CD14-positive monocyte (primary cell): ENCODE measurements around the gene IL17B. TPM values are rescaled to one million over a fixed set of nuclear protein-coding genes. Genes with fewer than 3 reads are reported as not detected.

Experiments
- DNase-seq, 3 donors: peaks; one replicate each; pipeline ENCODE4 v3.0.0-alpha.2; 2011 to 2022
- H2AFZ ChIP-seq: 2 replicates; pipeline ENCODE4 v1.6.0; 2012; ENCODE audit warnings: mild to moderate bottlenecking, low read depth, low read length, inconsistent platforms; ENCODE audit not compliant: insufficient read depth, poor library complexity, severe bottlenecking
- H3K27ac ChIP-seq, 2 donors: 1 replicate in 1 of 2; 2 replicates in 1 of 2; pipeline ENCODE4 v1.5.1; 2012 to 2013; ENCODE audit warnings: low read length in 2 of 2, control low read depth in 1 of 2, inconsistent platforms in 1 of 2, low read depth in 1 of 2, mild to moderate bottlenecking in 1 of 2
- H3K27me3 ChIP-seq, 2 donors: one replicate each; pipeline versions ENCODE4 v1.6.0 to v1.6.1; 2011 to 2013; ENCODE audit warnings: low read length in 2 of 2; ENCODE audit not compliant: control insufficient read depth in 2 of 2, insufficient read depth in 2 of 2
- H3K36me3 ChIP-seq, 2 donors: replicated peaks in 1 of 2; 1 replicate in 1 of 2; 2 replicates in 1 of 2; pipeline versions ENCODE4 v1.5.1 to v1.6.1; 2012 to 2013; ENCODE audit warnings: low read length in 2 of 2, control low read depth in 1 of 2, inconsistent platforms in 1 of 2, mild to moderate bottlenecking in 1 of 2; ENCODE audit not compliant: insufficient read depth in 2 of 2, control insufficient read depth in 1 of 2
- H3K4me1 ChIP-seq, 2 donors: 1 replicate in 1 of 2; 2 replicates in 1 of 2; pipeline versions ENCODE4 v1.5.1 to v1.6.1; 2012 to 2013; ENCODE audit warnings: low read length in 2 of 2, control low read depth in 1 of 2, inconsistent platforms in 1 of 2, mild to moderate bottlenecking in 1 of 2, moderate library complexity in 1 of 2; ENCODE audit not compliant: insufficient read depth in 2 of 2, control insufficient read depth in 1 of 2
- H3K4me2 ChIP-seq: replicated peaks from 2 replicates; pipeline ENCODE3; 2012; ENCODE audit warnings: low read length, moderate library complexity, mild to moderate bottlenecking; ENCODE audit not compliant: poor library complexity, severe bottlenecking; ENCODE audit errors: extremely low read depth
- H3K4me3 ChIP-seq, 3 experiments: fragments of 200-600 bp in 1 of 3; sonication (generic) in 1 of 3; replicated peaks in 1 of 3; 1 replicate in 2 of 3; 2 replicates in 1 of 3; pipeline ENCODE4 v1.5.1; 2011 to 2013; ENCODE audit warnings: low read length in 3 of 3, mild to moderate bottlenecking in 3 of 3, control low read depth in 2 of 3, low read depth in 2 of 3, inconsistent platforms in 1 of 3, moderate library complexity in 1 of 3
- H3K79me2 ChIP-seq: 2 replicates; pipeline ENCODE4 v1.6.0; 2012; ENCODE audit warnings: mild to moderate bottlenecking, control low read depth, inconsistent platforms, low read length, moderate library complexity; ENCODE audit not compliant: insufficient read depth
- H3K9ac ChIP-seq: 2 replicates; pipeline ENCODE4 v1.6.0; 2017; ENCODE audit warnings: low read length, mild to moderate bottlenecking; ENCODE audit not compliant: insufficient read depth, poor library complexity, severe bottlenecking
- H3K9me3 ChIP-seq, 2 donors: replicated peaks in 1 of 2; 1 replicate in 1 of 2; 2 replicates in 1 of 2; pipeline versions ENCODE4 v1.5.1 to v1.6.1; 2012 to 2013; ENCODE audit warnings: low read length in 2 of 2, control low read depth in 1 of 2; ENCODE audit not compliant: control insufficient read depth in 1 of 2, insufficient read depth in 1 of 2
- H4K20me1 ChIP-seq: 2 replicates; pipeline ENCODE4 v1.6.0; 2012; ENCODE audit warnings: mild to moderate bottlenecking, low read length, control low read depth, moderate library complexity; ENCODE audit not compliant: insufficient read depth
- H3K27ac Mint-ChIP-seq, 7 donors: one replicate each; pipeline ENCODE4 v1.8.0; 2020; ENCODE audit warnings: mild to moderate bottlenecking in 7 of 7, mixed read lengths in 7 of 7, moderate library complexity in 6 of 7, inconsistent platforms in 2 of 7
- H3K27me3 Mint-ChIP-seq, 3 donors: one replicate each; pipeline ENCODE4 v1.8.0; 2021 to 2022; ENCODE audit warnings: low read depth in 3 of 3, mild to moderate bottlenecking in 3 of 3, mixed read lengths in 3 of 3, moderate library complexity in 3 of 3, inconsistent platforms in 1 of 3
- H3K36me3 Mint-ChIP-seq, 2 donors: one replicate each; pipeline ENCODE4 v1.8.0; 2020; ENCODE audit warnings: mixed read lengths in 2 of 2, inconsistent platforms in 1 of 2, mild to moderate bottlenecking in 1 of 2
- H3K4me1 Mint-ChIP-seq: one replicate; pipeline ENCODE4 v1.8.0; 2020; ENCODE audit warnings: mild to moderate bottlenecking, mixed read lengths
- H3K4me3 Mint-ChIP-seq, 2 donors: one replicate each; pipeline ENCODE4 v1.8.0; 2020; ENCODE audit warnings: mild to moderate bottlenecking in 2 of 2, mixed read lengths in 2 of 2, moderate library complexity in 1 of 2
- H3K9me3 Mint-ChIP-seq, 7 donors: one replicate each; pipeline ENCODE4 v1.8.0; 2020 to 2022; ENCODE audit warnings: mixed read lengths in 7 of 7, mild to moderate bottlenecking in 6 of 7, moderate library complexity in 6 of 7, inconsistent platforms in 2 of 7
- WGBS: methylation state at CpG from one replicate; pipeline ENCODE4 v1.1.5; 2013; ENCODE audit warnings: missing lambda C conversion rate; ENCODE audit not compliant: insufficient coverage; 5-methylcytosine and 5-hydroxymethylcytosine counted together
- intact Hi-C, 2 donors: fragments of 100-400 bp; cut with micrococcal nuclease; formaldehyde crosslinking; loops; one replicate each; pipeline versions ENCODE4 v1.15.0 to v1.15.1; 2023
- polyA plus RNA-seq, 3 donors: library from polyadenylated mRNA; depleted of rRNA in 1 of 3; unstranded in 2 of 3; stranded (reverse) in 1 of 3; fragments of 300-500 nt in 2 of 3; fragments of >200 nt in 1 of 3; fragmentation: Illumina TruSeq in 2 of 3; gene quantifications; 1 replicate in 2 of 3; 2 replicates in 1 of 3; pipeline ENCODE4 v1.2.3, GENCODE V29; 2012 to 2021
- TF ChIP-seq, protein P1 (sequence below): fragments of 200-600 bp; IDR thresholded peaks from one replicate; pipeline ENCODE4 v1.8.0; 2022; ENCODE audit warnings: antibody characterized with exemption, mild to moderate bottlenecking

IL17B gene
- polyA plus RNA-seq, 3 donors, result not detected

DNA sequence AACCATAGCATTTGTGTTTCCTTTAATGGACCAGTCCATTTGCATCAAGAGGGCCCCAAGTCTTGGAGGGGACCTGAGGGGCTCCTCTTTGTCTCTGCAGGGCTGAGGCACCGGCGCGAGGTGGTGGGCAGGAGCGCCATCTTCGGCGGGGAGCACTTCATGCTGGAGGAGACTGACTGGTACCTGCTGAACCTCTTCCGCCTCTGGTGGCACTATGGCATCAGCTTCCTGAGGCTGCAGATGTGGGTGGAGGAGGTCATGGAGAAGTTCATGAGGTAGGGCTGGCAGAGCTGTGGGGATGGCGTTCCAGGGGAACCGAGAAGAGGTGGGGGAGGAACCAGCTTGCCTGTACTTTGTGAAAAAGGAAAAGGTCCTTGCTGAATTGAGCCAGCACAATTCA is 15.2 kb downstream of the IL17B start:
- Histone ChIP-seq H3K9ac (no peak overlapping the region), H3K9me3 (no peaks in the 10 kb centered on the region), H3K27me3 (no peaks in the 10 kb centered on the region), H3K36me3 (peaks cover 2 to 6% of the 10 kb centered on the region in 2 donors), H3K27ac (no peak overlapping the region), H3K4me3 (no peak overlapping the region), H2AFZ (no peak overlapping the region), H4K20me1 (peaks cover 4% of the 10 kb centered on the region), H3K4me1 (peaks cover 21 to 23% of the 10 kb centered on the region in 2 donors), H3K79me2 (peaks cover 2% of the 10 kb centered on the region), H3K4me2 (no peak overlapping the region)
- DNase-seq, result no peak
- H3K27ac Mint-ChIP-seq, result peak overlapping the region in 1 of 7 donors; percentile 43
- intact Hi-C loops, result no loop called here
- peaks cover 0 to 4% (median 2%) of the 10 kb centered on the region in 3 donors for H3K27me3 Mint-ChIP-seq
- TF ChIP-seq, protein P1, sequence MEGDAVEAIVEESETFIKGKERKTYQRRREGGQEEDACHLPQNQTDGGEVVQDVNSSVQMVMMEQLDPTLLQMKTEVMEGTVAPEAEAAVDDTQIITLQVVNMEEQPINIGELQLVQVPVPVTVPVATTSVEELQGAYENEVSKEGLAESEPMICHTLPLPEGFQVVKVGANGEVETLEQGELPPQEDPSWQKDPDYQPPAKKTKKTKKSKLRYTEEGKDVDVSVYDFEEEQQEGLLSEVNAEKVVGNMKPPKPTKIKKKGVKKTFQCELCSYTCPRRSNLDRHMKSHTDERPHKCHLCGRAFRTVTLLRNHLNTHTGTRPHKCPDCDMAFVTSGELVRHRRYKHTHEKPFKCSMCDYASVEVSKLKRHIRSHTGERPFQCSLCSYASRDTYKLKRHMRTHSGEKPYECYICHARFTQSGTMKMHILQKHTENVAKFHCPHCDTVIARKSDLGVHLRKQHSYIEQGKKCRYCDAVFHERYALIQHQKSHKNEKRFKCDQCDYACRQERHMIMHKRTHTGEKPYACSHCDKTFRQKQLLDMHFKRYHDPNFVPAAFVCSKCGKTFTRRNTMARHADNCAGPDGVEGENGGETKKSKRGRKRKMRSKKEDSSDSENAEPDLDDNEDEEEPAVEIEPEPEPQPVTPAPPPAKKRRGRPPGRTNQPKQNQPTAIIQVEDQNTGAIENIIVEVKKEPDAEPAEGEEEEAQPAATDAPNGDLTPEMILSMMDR, result no peak
- WGBS, result 97% methylated on average over 9 of the region's 9 CpGs
- no peak overlapping the region for H3K4me3 Mint-ChIP-seq
- peaks cover 19 to 24% of the 10 kb centered on the region in 2 donors for H3K36me3 Mint-ChIP-seq
- H3K9me3 Mint-ChIP-seq, result no peaks in the 10 kb centered on the region
- H3K4me1 Mint-ChIP-seq, result peaks cover 36% of the 10 kb centered on the region

DNA sequence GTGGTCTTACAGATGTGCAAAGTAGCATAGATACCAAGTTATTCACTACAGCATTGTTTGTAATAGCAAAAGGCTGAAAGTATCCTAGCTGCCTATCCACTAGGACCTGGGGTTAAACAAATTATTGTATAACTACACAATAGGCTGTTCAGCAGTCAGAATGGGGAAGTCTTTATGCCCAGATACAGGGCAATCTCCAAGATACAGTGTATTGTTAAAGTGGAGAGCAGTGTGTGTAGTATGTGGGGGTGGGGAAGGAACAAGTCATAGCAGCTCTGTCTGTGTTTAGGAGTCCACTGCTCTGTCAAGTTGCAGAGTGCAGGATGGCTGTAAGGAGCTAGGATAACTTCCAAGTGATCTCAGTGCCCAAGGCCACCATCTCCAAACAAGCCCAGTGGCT is 15.7 kb downstream of the IL17B start:
- Histone ChIP-seq H3K4me1 (peaks cover 27 to 29% of the 10 kb centered on the region in 2 donors), H2AFZ (no peak overlapping the region), H3K4me3 (no peak overlapping the region), H3K36me3 (peaks cover 2 to 6% of the 10 kb centered on the region in 2 donors), H3K9me3 (no peaks in the 10 kb centered on the region), H3K79me2 (peaks cover 8% of the 10 kb centered on the region), H3K27ac (no peak overlapping the region), H3K9ac (no peak overlapping the region), H3K27me3 (no peaks in the 10 kb centered on the region), H4K20me1 (peaks cover 6% of the 10 kb centered on the region), H3K4me2 (no peak overlapping the region)
- intact Hi-C loops, result no loop called here
- Mint-ChIP-seq H3K4me1 (peaks cover 42% of the 10 kb centered on the region), H3K4me3 (no peak overlapping the region), H3K27me3 (peaks cover 0 to 4% (median 2%) of the 10 kb centered on the region in 3 donors), H3K27ac (no peak overlapping the region), H3K9me3 (no peaks in the 10 kb centered on the region), H3K36me3 (peaks cover 18 to 23% of the 10 kb centered on the region in 2 donors)
- DNase-seq, result no peak
- TF ChIP-seq, protein P1, result no peak
